Spleen (tissue), 11 donors: ENCODE measurements around the gene ENC1. TPM values are rescaled to one million over a fixed set of nuclear protein-coding genes. Genes with fewer than 3 reads are reported as not detected.

Experiments used
- DNase-seq: peaks from one replicate; pipeline ENCODE4 v3.0.0-alpha.2; 2020
- H3K27ac ChIP-seq, 8 donors: fragments of 200-600 bp; sonication (generic) in 7 of 8; 1 replicate in 4 of 8; 2 replicates in 4 of 8; pipeline versions ENCODE4 v1.5.0 to v1.8.0; 2016 to 2021; ENCODE audit warnings: inconsistent platforms in 4 of 8, mild to moderate bottlenecking in 4 of 8, moderate library complexity in 1 of 8
- H3K27me3 ChIP-seq, 7 donors: fragments of 200-600 bp; sonication (generic) in 6 of 7; replicated peaks in 1 of 7; 1 replicate in 4 of 7; 2 replicates in 3 of 7; pipeline versions ENCODE4 v1.5.0 to v1.8.0; 2016 to 2021; ENCODE audit warnings: inconsistent platforms in 3 of 7, mild to moderate bottlenecking in 1 of 7
- H3K36me3 ChIP-seq, 6 donors: fragments of 200-600 bp; sonication (generic) in 5 of 6; 1 replicate in 4 of 6; 2 replicates in 2 of 6; pipeline versions ENCODE4 v1.5.0 to v1.8.0; 2016 to 2021; ENCODE audit warnings: inconsistent platforms in 2 of 6
- H3K4me1 ChIP-seq, 6 donors: fragments of 200-600 bp; sonication (generic) in 5 of 6; 1 replicate in 3 of 6; 2 replicates in 3 of 6; pipeline versions ENCODE4 v1.5.0 to v1.8.0; 2016 to 2021; ENCODE audit warnings: inconsistent platforms in 3 of 6
- H3K4me3 ChIP-seq, 8 donors: fragments of 200-600 bp; sonication (generic) in 7 of 8; 1 replicate in 4 of 8; 2 replicates in 4 of 8; pipeline versions ENCODE4 v1.5.0 to v1.8.0; 2016 to 2021; ENCODE audit warnings: inconsistent platforms in 4 of 8, mild to moderate bottlenecking in 4 of 8, moderate library complexity in 2 of 8
- H3K9me3 ChIP-seq, 8 donors: fragments of 200-600 bp; sonication (generic) in 7 of 8; 1 replicate in 4 of 8; 2 replicates in 4 of 8; pipeline versions ENCODE4 v1.5.0 to v1.8.0; 2016 to 2021; ENCODE audit warnings: inconsistent platforms in 4 of 8
- POLR2A ChIP-seq, 3 donors: fragments of 450-650 bp; IDR thresholded peaks; one replicate each; pipeline ENCODE4 v1.5.1; 2017; ENCODE audit warnings: antibody characterized with exemption in 3 of 3, mild to moderate bottlenecking in 1 of 3
- POLR2AphosphoS5 ChIP-seq, 3 donors: sonication (generic); formaldehyde crosslinking; IDR thresholded peaks; one replicate each; pipeline ENCODE4 v1.5.1; 2017; ENCODE audit warnings: antibody characterized with exemption in 3 of 3
- WGBS, 5 donors: extraction: QIAGEN DNeasy Blood & Tissue Kit in 3 of 5; methylation state at CpG; one replicate each; pipeline versions ENCODE4 v1.1.5 to v1.1.7; 2013 to 2018; 5-methylcytosine and 5-hydroxymethylcytosine counted together
- intact Hi-C: fragments of 100-400 bp; cut with DNase I; formaldehyde crosslinking; loops from one replicate; pipeline ENCODE4 v1.15.0; 2023; ENCODE audit warnings: low total_unique reads
- polyA plus RNA-seq, 3 donors: library from polyadenylated mRNA; stranded (reverse); fragments of 200-250 nt; gene quantifications; one replicate each; pipeline ENCODE4 v1.2.1, GENCODE V29; 2013
- total RNA-seq, 7 donors: library from RNA; depleted of rRNA in 3 of 7; stranded (reverse); fragments of >200 nt in 3 of 7; fragmentation: NEBNext Ultra II Directional in 4 of 7; extraction: Animal tissue kit (Norgen Biotek cat#: 25700) in 4 of 7; gene quantifications; one replicate each; pipeline versions ENCODE4 v1.1.0 to v1.2.1, GENCODE V29; 2016 to 2021
- donor health status: healthy with polysubstance abuse.
- donor health status: DM: no; HTN: no; CAD: no; lungs with moderate emphysema.
- donor health status: DM: no; HTN: no; CAD: no.
- donor health status: Bipolar disorder and iron deficiency.
- donor health status: healthy.
- donor health status: DM: no; HTN: no; CAD: no.
- donor health status: DM: yes; HTN: yes; CAD: no.

ENC1 gene
- total and polyA plus RNA-seq, 10 donors: 3.8 to 19.5 (median 11.2) TPM

DNA sequence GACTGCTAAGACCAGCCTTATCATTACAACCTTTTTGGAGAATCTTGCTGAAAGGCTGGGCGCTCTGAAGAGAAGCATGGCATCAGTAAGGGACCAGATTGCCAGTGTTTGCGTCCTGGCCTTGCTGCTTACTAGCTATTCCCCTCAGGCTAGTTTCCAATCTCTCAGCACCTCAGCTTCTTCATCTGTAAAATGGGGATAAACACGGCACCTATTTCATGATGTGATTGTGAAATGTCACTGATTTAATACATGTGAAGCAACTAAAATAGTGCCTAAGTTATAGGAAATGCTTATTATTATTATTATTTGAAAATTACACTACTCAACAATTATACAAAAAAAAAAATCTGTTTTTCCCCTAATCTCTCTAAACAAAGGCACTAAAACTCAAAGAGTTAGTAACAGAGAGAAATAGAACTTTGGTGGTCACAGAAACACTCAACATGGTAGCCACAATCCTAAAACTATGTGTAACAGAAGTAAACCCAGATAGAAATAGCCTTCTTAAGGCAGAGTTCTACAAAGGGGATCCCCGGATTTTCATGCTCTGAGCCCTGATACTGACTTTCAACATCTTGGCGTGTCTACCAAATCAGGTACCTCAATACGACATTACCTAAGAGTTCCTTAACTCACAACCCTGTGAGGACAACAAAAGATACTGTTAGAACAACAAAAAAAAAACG lies 62.0 kb downstream of the ENC1 start:
- TF ChIP-seq POLR2A (IDR thresholded peaks at IDR 0.05) (no peak), POLR2AphosphoS5 (IDR thresholded peaks at IDR 0.05) (no peak)
- intact Hi-C loops: loop anchor here (10.0 kb wide), 1 partner anchor 56 kb away; no protein-coding TSS in a partner anchor
- Histone ChIP-seq H3K4me1 (peaks cover 0 to 36% (median 17%) of the 10 kb centered on the region in 6 donors), H3K27ac (no peak overlapping the region), H3K36me3 (no peaks in the 10 kb centered on the region), H3K27me3 (no peaks in the 10 kb centered on the region), H3K9me3 (no peaks in the 10 kb centered on the region), H3K4me3 (no peak overlapping the region)
- no peak for DNase-seq
- WGBS, 5 donors: 82 to 89% (median 84%) methylated on average over 7 of the region's 7 CpGs

Other genes with a start within 250 kb of the ENC1 start
- gene HEXB, start 44.5 kb upstream of the ENC1 start, total RNA-seq: 100 to 1,000 TPM in 3 of 7 donors, 10 to 100 TPM in 4; 69.1 to 119 (median 94.3) TPM
- gene HEXB, start 44.5 kb upstream of the ENC1 start, polyA plus RNA-seq: 10 to 100 TPM; 61.9 to 77.4 (median 70.8) TPM
- 10 to 100 TPM; 18.0 to 34.2 (median 21.6) TPM for gene GFM2, start 126.4 kb upstream of the ENC1 start, total RNA-seq
- gene GFM2, start 126.4 kb upstream of the ENC1 start, polyA plus RNA-seq: 10 to 100 TPM; 15.4 to 22.4 (median 15.5) TPM
- gene NSA2, start 126.5 kb upstream of the ENC1 start, total RNA-seq: 100 to 1,000 TPM in 1 of 7 donors, 10 to 100 TPM in 6; 46.6 to 110 (median 76.8) TPM
- gene NSA2, start 126.5 kb upstream of the ENC1 start, polyA plus RNA-seq: 100 to 1,000 TPM; 120 to 191 (median 175) TPM
- gene FAM169A, start 225.7 kb upstream of the ENC1 start, total RNA-seq: 10 to 100 TPM in 2 of 7 donors, 1 to 10 TPM in 5; 7.3 to 16.8 (median 8.1) TPM
- gene FAM169A, start 225.7 kb upstream of the ENC1 start, polyA plus RNA-seq: 1 to 10 TPM; 1.1 to 1.7 (median 1.5) TPM